GM12865 (cell line): ENCODE data around the gene ZNF568.

Experiments used
- DNase-seq: peaks from one replicate; pipeline ENCODE4 v3.0.0; 2010; ENCODE audit warnings: low read depth
- H3K4me3 ChIP-seq: 2 replicates; pipeline ENCODE4 v1.5.1; 2011; ENCODE audit warnings: mild to moderate bottlenecking, low read depth, low read length, control low read depth
- TF ChIP-seq, protein P1 (sequence below): IDR thresholded peaks from 2 replicates; pipeline ENCODE4 v1.5.1; 2011; ENCODE audit warnings: low read length, control low read depth, low read depth, inconsistent platforms; ENCODE audit not compliant: insufficient read depth; ENCODE audit errors: missing control alignments

The ZNF568 gene

DNA sequence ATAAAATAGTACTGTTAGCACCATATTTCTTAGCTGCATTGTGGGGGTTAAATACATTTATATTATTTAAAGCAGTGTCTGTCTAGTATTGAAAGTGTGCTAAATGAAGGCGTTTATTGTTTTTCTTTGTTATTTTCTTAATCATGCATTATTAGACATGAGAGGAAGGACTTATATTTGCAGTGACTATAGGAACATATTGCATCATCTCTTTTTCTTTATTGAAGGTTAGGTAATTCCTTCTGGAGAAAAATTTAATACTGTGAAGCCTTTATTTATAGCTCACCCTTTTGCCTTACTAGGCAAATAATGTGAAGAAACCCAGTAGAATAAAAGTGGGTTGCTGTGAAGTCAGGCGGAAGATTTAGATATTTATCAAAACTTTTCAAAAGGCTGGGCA, 83.2 kb downstream of the ZNF568 start:
- TF ChIP-seq, protein P1, sequence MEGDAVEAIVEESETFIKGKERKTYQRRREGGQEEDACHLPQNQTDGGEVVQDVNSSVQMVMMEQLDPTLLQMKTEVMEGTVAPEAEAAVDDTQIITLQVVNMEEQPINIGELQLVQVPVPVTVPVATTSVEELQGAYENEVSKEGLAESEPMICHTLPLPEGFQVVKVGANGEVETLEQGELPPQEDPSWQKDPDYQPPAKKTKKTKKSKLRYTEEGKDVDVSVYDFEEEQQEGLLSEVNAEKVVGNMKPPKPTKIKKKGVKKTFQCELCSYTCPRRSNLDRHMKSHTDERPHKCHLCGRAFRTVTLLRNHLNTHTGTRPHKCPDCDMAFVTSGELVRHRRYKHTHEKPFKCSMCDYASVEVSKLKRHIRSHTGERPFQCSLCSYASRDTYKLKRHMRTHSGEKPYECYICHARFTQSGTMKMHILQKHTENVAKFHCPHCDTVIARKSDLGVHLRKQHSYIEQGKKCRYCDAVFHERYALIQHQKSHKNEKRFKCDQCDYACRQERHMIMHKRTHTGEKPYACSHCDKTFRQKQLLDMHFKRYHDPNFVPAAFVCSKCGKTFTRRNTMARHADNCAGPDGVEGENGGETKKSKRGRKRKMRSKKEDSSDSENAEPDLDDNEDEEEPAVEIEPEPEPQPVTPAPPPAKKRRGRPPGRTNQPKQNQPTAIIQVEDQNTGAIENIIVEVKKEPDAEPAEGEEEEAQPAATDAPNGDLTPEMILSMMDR = no peak
- DNase-seq = no peak
- H3K4me3 ChIP-seq = no peak overlapping the region

DNA sequence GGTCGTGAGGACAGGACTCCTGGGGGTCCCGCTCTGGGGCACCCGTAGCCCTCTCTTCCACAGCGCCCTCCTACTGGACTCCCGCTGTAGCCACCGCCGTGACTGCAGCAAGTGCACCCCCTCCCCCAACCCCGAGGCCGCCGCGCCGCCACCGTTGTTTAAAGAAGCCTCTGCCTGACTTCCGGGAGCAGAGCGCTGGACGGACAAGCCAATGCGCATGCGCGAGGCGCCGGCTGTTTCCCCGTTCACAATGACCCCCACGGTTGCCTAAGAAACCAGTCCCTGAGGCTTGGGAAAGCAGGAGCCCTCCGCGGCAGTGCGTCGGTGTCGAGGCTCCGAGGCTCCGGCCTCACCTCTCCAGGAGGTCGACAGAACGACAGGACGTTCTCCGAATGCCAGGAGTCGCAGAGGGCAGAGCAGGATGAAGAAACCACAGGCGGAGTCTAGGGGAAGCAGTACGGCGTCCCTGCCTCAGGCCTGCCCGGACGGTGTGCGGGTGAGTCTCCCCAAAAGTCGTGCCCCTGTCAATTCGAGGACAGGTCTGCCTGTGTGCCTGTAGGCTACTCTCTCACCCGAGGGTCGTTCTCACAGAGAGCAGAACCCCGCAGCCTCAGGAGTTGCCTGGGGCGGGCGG, 91.6 kb downstream of the ZNF568 start:
- TF ChIP-seq, protein P1 = no peak
- DNase-seq = no peak
- no peak overlapping the region for H3K4me3 ChIP-seq

DNA sequence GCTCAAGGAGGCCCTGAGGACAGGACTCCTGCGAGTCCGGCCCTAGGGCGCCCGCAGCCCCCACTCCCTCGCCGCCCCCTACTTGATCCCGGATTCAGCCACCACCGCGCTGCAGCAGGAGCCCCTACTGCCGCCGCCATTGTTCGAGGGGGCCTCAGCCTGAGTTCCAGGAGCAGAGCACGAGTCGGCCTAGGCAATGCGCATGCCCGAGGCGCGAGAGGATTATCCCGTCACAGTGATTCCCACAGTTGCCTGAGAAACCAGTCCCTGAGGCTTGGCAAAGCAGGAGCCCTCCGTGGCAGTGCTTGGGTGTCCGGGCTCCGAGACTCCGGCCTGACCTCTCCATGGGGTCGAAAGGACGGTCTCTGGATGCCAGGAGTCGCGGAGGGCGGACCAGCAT, 93.7 kb downstream of the ZNF568 start:
- TF ChIP-seq, protein P1 = no peak
- no peak for DNase-seq

DNA sequence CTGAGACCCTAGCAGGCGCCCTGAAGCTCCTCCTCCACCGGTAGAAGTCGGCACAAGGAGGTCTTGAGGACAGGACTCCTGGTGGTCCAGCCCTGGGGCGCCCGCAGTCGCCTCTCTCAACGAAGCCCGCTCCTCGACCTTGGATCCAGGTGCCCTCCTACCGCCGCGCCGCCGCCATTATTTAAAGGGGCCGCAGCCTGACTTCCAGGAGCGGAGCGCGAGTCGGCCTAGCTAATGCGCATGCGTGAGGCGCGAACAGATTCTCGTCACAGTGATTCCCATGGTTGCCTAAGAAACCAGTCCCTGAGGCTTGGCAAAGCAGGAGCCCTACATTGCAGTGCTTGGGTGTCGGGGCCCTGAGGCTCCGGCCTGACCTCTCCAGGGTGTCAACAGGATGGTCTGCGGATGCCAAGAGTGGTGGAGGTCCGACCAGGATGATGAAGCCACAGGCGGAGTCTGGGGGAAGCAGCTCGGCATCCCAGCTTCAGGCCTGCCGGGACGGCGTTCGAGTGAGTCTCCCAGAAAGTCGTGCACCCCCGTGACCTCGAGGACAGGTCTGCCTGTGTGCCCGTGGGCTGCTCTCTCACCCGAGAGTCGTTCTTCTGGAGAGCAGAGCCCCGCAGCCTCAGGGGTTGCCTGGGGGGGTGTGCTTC, 96.1 kb downstream of the ZNF568 start:
- no peak for DNase-seq
- TF ChIP-seq, protein P1 = no peak

More for the DNA sequence above, 93.7 kb downstream of the ZNF568 start:
- no peak overlapping the region for H3K4me3 ChIP-seq

DNA sequence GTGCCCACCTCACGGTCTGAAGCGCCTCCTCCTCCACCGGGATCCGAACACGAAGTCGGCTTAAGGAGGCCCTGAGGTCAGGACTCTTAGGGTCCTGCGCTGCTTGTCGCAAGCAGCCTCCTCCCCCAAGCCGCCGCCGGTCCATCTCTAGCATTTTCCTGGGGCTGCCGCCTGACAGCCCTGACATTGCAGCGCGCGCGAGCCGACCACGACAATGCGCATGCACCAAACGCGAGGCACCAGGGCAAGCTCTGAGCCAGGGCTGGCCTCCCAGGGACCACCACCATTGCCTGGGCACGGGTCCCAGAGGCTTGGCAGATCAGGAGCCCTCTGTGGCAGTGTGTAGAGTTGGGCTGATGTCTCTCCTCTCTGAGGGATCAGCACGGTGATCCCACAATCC, 98.3 kb downstream of the ZNF568 start:
- no peak for DNase-seq
- H3K4me3 ChIP-seq = no peak overlapping the region
- TF ChIP-seq, protein P1 = no peak

More for the DNA sequence above, 96.1 kb downstream of the ZNF568 start:
- H3K4me3 ChIP-seq = no peak overlapping the region

DNA sequence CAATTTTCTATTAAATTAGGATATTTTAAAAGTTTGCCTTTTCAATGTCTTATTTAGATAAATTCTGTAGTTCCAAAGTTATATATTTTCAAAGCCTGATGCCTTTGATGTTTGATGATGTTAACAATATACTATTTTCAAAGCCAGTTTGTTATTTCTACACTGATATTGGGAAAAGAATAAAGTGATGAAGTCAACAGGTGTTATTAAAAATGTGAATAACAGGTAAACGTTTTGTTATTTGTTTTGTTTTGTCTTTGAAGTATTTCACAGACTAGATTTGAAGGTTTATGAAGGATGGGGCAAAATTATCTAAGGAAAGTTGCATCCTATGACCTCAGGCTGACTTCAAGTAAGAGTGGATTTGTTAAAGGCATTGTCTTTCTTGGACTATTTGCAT, 129.0 kb downstream of the ZNF568 start:
- DNase-seq = no peak
- no peak overlapping the region for H3K4me3 ChIP-seq
- TF ChIP-seq, protein P1 = no peak
